ENCODE data around the gene RRP9. TPM values are rescaled to one million over a fixed set of nuclear protein-coding genes. Genes with fewer than 3 reads are reported as not detected.

RRP9 gene
- total RNA-seq, 1 donor from 2014 or later = 15.4 TPM

DNA sequence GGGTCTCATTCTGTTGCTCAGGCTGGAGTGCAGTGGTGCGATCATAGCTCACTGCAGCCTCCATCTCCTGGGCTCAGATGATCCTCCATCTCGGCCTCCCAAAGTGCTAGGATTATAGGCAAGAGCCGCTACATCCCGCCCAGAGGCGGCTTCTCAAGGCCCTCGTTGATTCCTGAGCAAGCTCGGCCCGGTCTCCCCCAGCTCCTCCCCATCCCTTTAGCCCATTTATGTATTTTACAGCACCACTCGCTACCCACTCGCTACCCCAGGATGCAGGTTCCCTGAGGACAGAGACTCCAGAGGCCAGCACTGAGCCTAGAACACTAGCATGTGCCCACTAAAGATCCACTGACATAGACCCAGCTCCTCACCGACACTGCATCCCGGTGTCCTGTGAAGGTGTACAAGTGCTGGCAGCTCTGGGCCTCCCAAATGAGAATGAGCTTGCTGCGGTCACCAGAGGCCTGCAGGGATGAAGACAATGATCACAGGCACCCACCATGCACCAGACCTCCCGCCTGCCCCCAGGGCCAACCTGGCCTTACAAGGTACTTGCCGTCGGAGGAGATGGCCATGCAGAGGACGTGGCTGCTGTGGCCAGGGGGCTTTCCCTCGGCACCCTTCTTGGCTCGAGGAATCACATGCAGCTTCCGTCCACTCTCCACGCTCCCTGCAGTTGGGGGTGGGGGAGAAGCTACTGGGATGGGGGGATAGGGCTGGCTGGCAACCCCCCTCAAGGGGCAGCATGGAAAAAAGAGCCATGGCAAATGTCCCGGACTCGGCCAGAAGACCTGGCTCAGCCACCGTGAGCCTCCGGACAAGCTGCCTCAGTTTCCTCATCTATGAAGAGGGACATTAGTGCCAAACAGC is 5.6 kb downstream of the RRP9 start:
- H3K9me3 ChIP-seq = no peaks in the 10 kb centered on the region
- no peaks in the 10 kb centered on the region for H3K27me3 ChIP-seq
- peaks cover 0 to 5% of the 10 kb centered on the region in 2 donors for H3K4me1 ChIP-seq
- intact Hi-C loops (cut with DNase I) = no loop called here
- peaks cover 48 to 67% of the 10 kb centered on the region in 2 donors for H3K36me3 ChIP-seq
- TF ChIP-seq, protein P1, sequence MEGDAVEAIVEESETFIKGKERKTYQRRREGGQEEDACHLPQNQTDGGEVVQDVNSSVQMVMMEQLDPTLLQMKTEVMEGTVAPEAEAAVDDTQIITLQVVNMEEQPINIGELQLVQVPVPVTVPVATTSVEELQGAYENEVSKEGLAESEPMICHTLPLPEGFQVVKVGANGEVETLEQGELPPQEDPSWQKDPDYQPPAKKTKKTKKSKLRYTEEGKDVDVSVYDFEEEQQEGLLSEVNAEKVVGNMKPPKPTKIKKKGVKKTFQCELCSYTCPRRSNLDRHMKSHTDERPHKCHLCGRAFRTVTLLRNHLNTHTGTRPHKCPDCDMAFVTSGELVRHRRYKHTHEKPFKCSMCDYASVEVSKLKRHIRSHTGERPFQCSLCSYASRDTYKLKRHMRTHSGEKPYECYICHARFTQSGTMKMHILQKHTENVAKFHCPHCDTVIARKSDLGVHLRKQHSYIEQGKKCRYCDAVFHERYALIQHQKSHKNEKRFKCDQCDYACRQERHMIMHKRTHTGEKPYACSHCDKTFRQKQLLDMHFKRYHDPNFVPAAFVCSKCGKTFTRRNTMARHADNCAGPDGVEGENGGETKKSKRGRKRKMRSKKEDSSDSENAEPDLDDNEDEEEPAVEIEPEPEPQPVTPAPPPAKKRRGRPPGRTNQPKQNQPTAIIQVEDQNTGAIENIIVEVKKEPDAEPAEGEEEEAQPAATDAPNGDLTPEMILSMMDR (IDR thresholded peaks at IDR 0.05) = no peak
- no peak overlapping the region for H3K27ac ChIP-seq
- DNase-seq (ENCODE audit: low spot score in 2 of 2) = peak in 1 of 2 donors; percentile 50
- H3K4me3 ChIP-seq = no peak overlapping the region

DNA sequence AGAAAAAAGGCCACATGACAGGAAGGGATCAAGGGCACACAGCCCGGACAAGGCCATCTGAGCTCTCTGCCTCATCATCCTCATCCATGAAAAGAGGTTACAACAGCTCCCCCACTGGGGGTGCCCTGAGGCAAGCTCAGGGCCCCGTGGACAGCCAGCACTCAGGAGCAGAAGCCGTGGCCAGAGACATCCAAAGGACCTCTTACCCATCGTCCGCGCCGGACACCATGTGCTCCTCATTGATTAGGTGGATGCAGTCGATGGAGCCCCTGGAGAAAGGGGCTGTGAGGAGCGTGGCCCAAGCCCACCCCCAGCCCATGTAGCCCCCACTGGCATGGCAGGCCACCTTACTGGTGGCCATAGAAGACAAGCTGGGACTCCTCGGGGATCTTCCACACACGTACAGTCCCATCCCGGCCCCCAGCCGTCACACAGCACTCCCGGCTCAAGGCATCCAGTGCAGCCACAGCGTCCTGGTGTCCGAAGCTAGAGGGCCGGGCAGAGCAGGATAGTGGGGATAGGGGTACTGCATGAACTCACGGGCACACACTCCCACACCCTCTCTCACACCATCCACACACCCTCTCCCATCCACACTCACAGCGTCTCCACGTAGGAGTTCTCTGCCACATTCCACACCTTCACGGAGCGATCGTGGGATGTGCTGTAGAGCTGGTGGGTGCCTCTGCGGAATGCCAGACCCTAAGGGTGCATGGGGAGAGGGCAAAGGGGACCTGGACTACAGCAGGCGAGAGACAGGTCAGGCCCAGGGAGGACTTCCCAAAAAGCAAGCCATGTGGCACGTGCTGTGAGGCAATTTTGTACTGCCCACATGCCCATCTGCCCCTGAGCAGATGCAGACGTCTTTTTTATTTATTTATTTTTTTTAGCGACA is 6.5 kb downstream of the RRP9 start:
- Histone ChIP-seq H3K27ac (no peak overlapping the region), H3K9me3 (no peaks in the 10 kb centered on the region), H3K36me3 (peaks cover 48 to 67% of the 10 kb centered on the region in 2 donors), H3K4me3 (no peak overlapping the region), H3K4me1 (no peaks in the 10 kb centered on the region), H3K27me3 (no peaks in the 10 kb centered on the region)
- intact Hi-C loops (cut with DNase I) = no loop called here
- TF ChIP-seq, protein P1 (IDR thresholded peaks at IDR 0.05) = no peak
- peak in 1 of 2 donors; percentile 60 for DNase-seq (ENCODE audit: low spot score in 2 of 2)

DNA sequence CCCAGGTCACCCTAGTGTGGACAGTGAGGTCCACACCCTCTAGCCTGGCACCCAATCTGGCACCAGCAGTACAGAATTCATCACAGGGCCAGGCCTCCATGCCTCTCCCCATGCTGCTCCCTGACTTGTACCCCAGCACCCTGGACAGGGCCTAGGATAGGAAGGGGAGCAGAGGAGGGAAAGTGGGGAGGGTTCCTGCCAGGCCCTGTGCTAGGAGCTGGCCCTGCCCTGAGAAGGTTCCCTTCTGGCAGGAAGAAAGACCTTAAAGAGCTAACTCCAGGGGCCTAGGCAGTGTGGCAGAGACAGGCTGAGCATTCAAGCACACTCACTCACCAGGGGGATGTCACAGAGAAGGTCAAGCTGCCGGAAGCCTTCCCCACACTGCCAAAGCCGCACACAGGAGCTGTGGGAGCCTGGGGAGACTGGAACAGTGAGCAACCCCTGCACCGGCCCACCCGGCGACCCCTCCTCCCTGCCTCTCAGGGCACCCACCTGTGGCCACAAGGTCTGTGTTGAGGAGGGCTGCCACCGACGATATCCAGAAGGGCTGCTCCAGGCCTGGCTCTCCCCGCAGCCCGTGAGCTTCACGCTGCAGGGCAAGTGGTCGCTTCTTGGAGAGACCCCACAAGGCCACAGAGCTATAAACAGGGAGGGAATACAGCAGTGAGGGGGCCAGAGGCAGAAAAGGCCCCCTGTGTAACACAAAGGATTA is 7.4 kb downstream of the RRP9 start:
- H3K36me3 ChIP-seq = peaks cover 48 to 67% of the 10 kb centered on the region in 2 donors
- TF ChIP-seq, protein P1 (IDR thresholded peaks at IDR 0.05) = no peak
- peak in 1 of 2 donors; percentile 58 for DNase-seq (ENCODE audit: low spot score in 2 of 2)
- no peaks in the 10 kb centered on the region for H3K27me3 ChIP-seq
- intact Hi-C loops (cut with DNase I) = no loop called here
- no peaks in the 10 kb centered on the region for H3K9me3 ChIP-seq
- no peaks in the 10 kb centered on the region for H3K4me1 ChIP-seq
- no peak overlapping the region for H3K4me3 ChIP-seq
- no peak overlapping the region for H3K27ac ChIP-seq

DNA sequence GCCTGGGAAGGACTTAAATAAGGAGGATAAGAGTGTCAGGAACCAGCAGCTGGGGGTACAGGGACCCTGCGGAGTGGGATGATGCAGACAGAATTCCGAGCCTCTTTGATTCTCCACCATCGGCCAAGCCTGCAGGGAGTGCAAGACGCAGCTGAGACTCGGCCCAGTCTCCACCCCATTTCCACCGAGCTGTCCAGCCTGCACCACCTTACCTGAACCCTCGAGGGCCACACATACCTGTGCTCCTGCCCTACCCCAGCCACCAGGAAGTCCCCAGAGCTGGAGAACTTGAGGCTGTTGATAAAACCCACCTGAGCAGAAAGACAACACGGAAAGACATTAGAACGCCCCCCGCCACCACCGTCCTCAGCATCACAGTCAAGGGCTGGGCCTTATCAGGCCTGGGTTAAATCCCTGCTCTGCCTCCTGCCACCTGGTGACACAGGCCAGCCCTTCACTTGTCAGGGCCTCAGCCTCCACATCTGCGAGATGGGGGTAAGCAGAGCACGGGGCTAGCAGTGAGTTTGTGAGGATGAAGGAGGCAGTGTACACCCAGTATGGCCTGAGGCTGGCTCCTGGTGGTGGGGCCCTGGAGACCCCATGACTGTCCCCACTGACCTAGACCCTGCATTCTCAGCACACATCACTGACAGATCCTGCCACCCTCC is 8.1 kb downstream of the RRP9 start:
- no peaks in the 10 kb centered on the region for H3K27me3 ChIP-seq
- intact Hi-C loops (cut with DNase I) = no loop called here
- peaks cover 48 to 64% of the 10 kb centered on the region in 2 donors for H3K36me3 ChIP-seq
- H3K4me3 ChIP-seq = no peak overlapping the region
- H3K27ac ChIP-seq = no peak overlapping the region
- no peaks in the 10 kb centered on the region for H3K4me1 ChIP-seq
- TF ChIP-seq, protein P1 (IDR thresholded peaks at IDR 0.05) = no peak
- DNase-seq (ENCODE audit: low spot score in 2 of 2) = peak in 1 of 2 donors; percentile 45
- H3K9me3 ChIP-seq = no peaks in the 10 kb centered on the region
